DOHH2 (cell line): ENCODE results near the gene PHACTR1.

Experiments
- CTCF ChIP-seq: fragments of 200-600 bp; sonication (generic); IDR thresholded peaks from one replicate; pipeline ENCODE4 v1.5.1; 2014; ENCODE audit warnings: antibody characterized with exemption, mild to moderate bottlenecking, low read depth, low read length; ENCODE audit not compliant: poor library complexity, severe bottlenecking
- EZH2phosphoT487 ChIP-seq: fragments of 200-600 bp; sonication (generic); IDR thresholded peaks from 2 replicates; pipeline ENCODE4 v1.6.1; 2017; ENCODE audit warnings: borderline replicate concordance, mild to moderate bottlenecking, antibody characterized with exemption, low read length, moderate library complexity, mixed read lengths

GRCh38 chr6:13075141-13075845 is 358.7 kb downstream of the PHACTR1 start:
- no peak for TF ChIP-seq CTCF
- no peak for TF ChIP-seq EZH2phosphoT487
